Omental fat pad (tissue), 4 donors: Measurements from ENCODE around the gene MIX23. TPM values are rescaled to one million over a fixed set of nuclear protein-coding genes. Genes with fewer than 3 reads are reported as not detected.

Source experiments
- ATAC-seq: fragments of 150-250 bp; one replicate; pipeline ENCODE4 v1.9.1; 2016; ENCODE audit warnings: mild to moderate bottlenecking, moderate library complexity; ENCODE audit not compliant: low FRiP score
- DNase-seq: peaks from one replicate; pipeline ENCODE4 v3.0.0-alpha.2; 2019; ENCODE audit warnings: low spot score
- CTCF ChIP-seq, 3 donors: fragments of 450-650 bp; IDR thresholded peaks; one replicate each; pipeline ENCODE4 v1.5.1; 2016 to 2017; ENCODE audit warnings: antibody characterized with exemption in 3 of 3, mild to moderate bottlenecking in 3 of 3, moderate library complexity in 2 of 3
- total RNA-seq, 4 donors: library from RNA; depleted of rRNA; stranded (reverse); fragments of >200 nt; gene quantifications; one replicate each; pipeline ENCODE4 v1.1.0, GENCODE V29; 2016

MIX23 gene
- total RNA-seq, 4 donors from 2014 or later: 12.9 to 21.6 (median 17.0) TPM

- ATAC-seq: no peak
Observed at GRCh38 chr3:122395582-122395981, 12.6 kb upstream of the MIX23 start.

GRCh38 chr3:122394173-122394572 is 11.1 kb upstream of the MIX23 start:
- ATAC-seq: no peak
- no peak for TF ChIP-seq CTCF (IDR thresholded peaks at IDR 0.05)
- no peak for DNase-seq

More at GRCh38 chr3:122395582-122395981, 12.6 kb upstream of the MIX23 start:
- no peak for DNase-seq
- no peak for TF ChIP-seq CTCF (IDR thresholded peaks at IDR 0.05)

- DNase-seq: no peak
- no peak for TF ChIP-seq CTCF (IDR thresholded peaks at IDR 0.05)
- no peak for ATAC-seq
Observed at GRCh38 chr3:122392868-122393844, 10.1 kb upstream of the MIX23 start.

- DNase-seq: no peak
- no peak for TF ChIP-seq CTCF (IDR thresholded peaks at IDR 0.05)
- ATAC-seq: no peak
Observed at GRCh38 chr3:122391681-122392446, 8.8 kb upstream of the MIX23 start.

- DNase-seq: no peak
- no peak for TF ChIP-seq CTCF (IDR thresholded peaks at IDR 0.05)
- ATAC-seq: no peak
Observed at GRCh38 chr3:122390665-122391064, 7.6 kb upstream of the MIX23 start.

- DNase-seq: no peak
- TF ChIP-seq CTCF (IDR thresholded peaks at IDR 0.05): no peak
- no peak for ATAC-seq
Observed at GRCh38 chr3:122389892-122390291, 6.9 kb upstream of the MIX23 start.
